ENCODE results near the gene AXIN1. TPM values are rescaled to one million over a fixed set of nuclear protein-coding genes. Genes with fewer than 3 reads are reported as not detected.

Gene AXIN1
- total RNA-seq, 1 donor, result 35.8 TPM

DNA sequence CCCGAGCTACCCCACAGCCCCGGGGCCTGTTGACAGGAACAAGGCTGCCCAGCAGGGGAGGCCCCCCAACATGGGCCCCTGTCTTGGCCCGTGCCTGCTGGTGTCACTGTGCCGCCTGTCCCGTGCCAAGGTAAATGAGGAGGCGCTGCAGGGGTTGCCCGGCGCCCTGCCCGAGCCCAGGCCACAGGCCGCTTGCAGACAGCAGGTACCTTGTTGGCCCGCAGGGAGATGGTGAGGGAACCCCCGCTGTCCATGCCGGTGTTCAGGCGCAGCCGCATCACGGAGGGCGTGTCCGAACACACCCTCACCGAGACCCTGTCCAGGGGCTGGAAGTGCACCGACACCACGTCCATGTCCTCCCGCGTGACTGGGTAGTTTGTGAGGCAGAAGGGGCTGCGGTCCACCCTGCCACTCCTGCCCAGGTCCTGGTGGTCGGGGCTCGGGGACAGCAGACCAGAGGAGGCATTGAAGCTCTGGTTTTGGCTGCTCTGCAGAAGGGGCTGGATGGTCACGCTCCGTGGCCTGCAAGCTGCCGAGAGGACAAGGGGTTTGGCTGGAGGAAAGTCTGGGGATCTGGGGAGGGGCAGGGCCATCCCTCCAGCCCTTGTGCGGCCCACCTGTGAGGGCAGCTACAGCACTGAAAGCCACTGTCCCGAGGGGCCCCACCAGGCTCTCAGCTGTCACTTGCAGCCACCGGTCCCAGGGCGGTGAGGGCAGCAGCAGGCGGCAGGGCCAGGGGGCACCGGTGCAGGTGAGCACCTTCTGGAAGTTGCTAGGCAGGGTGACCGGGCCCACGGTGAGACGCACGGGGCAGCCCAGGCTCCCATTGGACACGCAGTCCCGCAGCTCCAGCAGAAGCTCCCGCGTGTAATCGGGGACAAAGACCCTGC is 23.6 kb upstream of the AXIN1 start:
- H3K4me3 ChIP-seq (ENCODE audit: low read length), result no peak overlapping the region
- peaks cover 21% of the 10 kb centered on the region for H3K4me1 ChIP-seq (ENCODE audit: insufficient read depth, low read length)
- H3K9me3 ChIP-seq (ENCODE audit: low read depth, low read length), result no peaks in the 10 kb centered on the region
- no peaks in the 10 kb centered on the region for H3K27me3 ChIP-seq (ENCODE audit: insufficient read depth, low read length)

- Histone ChIP-seq H3K4me1 (ENCODE audit: insufficient read depth, low read length) (peaks cover 19% of the 10 kb centered on the region), H3K9me3 (ENCODE audit: low read depth, low read length) (no peaks in the 10 kb centered on the region), H3K4me3 (ENCODE audit: low read length) (no peak overlapping the region), H3K27me3 (ENCODE audit: insufficient read depth, low read length) (no peaks in the 10 kb centered on the region)
Measured at GRCh38 chr16:375212-375611, 22.7 kb upstream of the AXIN1 start.

GRCh38 chr16:374616-374926 is 22.0 kb upstream of the AXIN1 start:
- no peaks in the 10 kb centered on the region for H3K27me3 ChIP-seq (ENCODE audit: insufficient read depth, low read length)
- no peak overlapping the region for H3K4me3 ChIP-seq (ENCODE audit: low read length)
- H3K9me3 ChIP-seq (ENCODE audit: low read depth, low read length), result no peaks in the 10 kb centered on the region
- peaks cover 18% of the 10 kb centered on the region for H3K4me1 ChIP-seq (ENCODE audit: insufficient read depth, low read length)

DNA sequence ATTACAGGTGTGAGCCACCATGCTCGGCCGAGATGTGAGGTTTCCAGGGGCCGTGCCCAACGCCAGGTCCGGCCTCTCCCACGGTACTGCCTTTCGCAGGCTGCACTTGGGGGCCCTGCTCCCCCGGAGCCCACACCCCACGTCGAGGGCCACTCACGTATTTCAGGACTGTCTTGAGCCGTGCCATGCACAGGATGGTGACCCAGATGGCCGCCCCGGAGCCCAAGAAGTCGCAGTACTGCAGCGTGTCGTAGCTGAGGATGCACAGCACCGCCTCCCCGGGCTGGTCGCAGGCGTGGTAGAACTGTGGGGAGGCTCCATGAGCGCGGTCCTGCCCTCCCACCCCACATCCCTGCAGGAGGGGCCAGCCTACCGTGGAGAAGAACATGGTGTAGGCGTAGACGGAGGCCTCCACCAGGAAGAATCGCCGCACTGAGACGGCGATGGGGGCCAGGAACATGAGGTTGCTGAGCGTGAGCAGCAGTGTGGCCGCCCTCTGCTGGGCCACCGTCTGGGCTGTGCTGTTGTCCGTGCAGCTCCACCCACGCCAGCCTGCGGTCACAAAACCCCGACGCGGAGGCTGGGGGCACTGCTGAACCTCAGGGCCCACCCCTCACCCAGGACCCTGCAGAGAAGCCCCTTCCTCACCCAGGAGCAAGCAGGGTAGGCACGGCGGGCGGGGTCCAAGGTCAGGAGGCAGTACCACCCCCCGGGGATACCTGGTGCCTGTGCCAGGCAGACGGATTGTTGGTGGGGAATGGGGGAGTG is 21.5 kb upstream of the AXIN1 start:
- no peaks in the 10 kb centered on the region for H3K27me3 ChIP-seq (ENCODE audit: insufficient read depth, low read length)
- no peak overlapping the region for H3K4me3 ChIP-seq (ENCODE audit: low read length)
- H3K9me3 ChIP-seq (ENCODE audit: low read depth, low read length), result no peaks in the 10 kb centered on the region
- H3K4me1 ChIP-seq (ENCODE audit: insufficient read depth, low read length), result peaks cover 16% of the 10 kb centered on the region

DNA sequence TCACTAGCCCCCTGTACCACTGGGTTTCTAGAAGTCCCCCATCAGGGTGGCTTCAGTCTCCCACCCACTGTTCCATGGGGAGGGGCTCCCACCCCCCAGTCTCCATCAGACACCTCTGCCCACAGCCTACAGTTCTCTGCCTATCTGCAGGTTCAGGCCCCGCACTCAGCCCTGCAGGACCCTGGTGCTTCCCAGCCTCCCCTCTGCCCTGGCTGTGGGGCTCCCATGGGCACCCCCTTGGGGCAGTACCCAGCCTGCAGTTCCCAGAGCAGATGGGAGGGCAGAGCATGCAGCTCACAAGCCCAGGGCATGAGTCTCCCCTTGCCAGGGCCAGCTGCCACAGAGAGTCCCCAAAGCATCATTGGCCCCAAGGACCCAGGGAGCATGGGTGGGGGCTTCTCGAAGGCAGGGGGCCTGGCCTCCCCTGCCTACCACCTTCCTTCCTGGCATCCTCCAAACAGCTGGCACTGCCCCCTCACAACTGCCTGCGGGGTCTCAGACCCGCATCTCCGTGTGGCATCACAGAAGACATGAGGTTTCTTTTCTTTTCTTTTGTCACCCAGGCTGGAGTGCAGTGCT is 20.6 kb upstream of the AXIN1 start:
- H3K4me3 ChIP-seq (ENCODE audit: low read length), result no peak overlapping the region
- no peaks in the 10 kb centered on the region for H3K27me3 ChIP-seq (ENCODE audit: insufficient read depth, low read length)
- H3K4me1 ChIP-seq (ENCODE audit: insufficient read depth, low read length), result peaks cover 16% of the 10 kb centered on the region
- H3K9me3 ChIP-seq (ENCODE audit: low read depth, low read length), result no peaks in the 10 kb centered on the region

GRCh38 chr16:372302-372983 is 19.9 kb upstream of the AXIN1 start:
- Histone ChIP-seq H3K27me3 (ENCODE audit: insufficient read depth, low read length) (no peaks in the 10 kb centered on the region), H3K4me1 (ENCODE audit: insufficient read depth, low read length) (peaks cover 16% of the 10 kb centered on the region), H3K9me3 (ENCODE audit: low read depth, low read length) (no peaks in the 10 kb centered on the region), H3K4me3 (ENCODE audit: low read length) (no peak overlapping the region)

GRCh38 chr16:371515-372301 is 19.2 kb upstream of the AXIN1 start:
- no peaks in the 10 kb centered on the region for H3K27me3 ChIP-seq (ENCODE audit: insufficient read depth, low read length)
- no peak overlapping the region for H3K4me3 ChIP-seq (ENCODE audit: low read length)
- H3K4me1 ChIP-seq (ENCODE audit: insufficient read depth, low read length), result peaks cover 16% of the 10 kb centered on the region
- no peaks in the 10 kb centered on the region for H3K9me3 ChIP-seq (ENCODE audit: low read depth, low read length)

DNA sequence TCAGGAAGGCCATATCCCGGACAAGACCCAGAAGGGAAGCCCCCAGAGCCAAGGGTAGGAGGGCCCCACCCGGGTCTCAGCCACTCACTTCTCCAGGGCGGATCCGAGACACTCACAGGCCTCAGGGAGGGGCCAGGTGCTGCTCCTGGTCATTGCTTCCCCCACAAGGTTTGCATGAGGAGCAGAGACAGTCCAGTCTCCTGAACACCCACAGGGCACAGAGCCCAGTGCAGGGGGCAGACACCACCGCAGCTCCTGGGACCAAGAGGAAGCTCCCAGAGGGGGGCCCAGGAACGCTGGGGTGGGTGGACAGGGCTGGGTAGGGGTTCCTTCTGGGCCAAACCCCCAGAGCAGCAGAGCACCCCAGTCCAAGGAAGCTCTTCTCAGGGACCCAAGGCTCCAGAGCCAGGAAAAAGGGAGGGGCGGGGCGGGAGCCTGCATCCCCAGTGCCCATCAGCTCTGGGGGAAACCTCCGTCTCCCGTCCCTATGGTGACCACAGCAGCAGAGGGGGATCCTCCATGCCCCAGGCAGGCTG is 18.5 kb upstream of the AXIN1 start:
- Histone ChIP-seq H3K27me3 (ENCODE audit: insufficient read depth, low read length) (no peaks in the 10 kb centered on the region), H3K4me1 (ENCODE audit: insufficient read depth, low read length) (peaks cover 16% of the 10 kb centered on the region), H3K4me3 (ENCODE audit: low read length) (no peak overlapping the region), H3K9me3 (ENCODE audit: low read depth, low read length) (no peaks in the 10 kb centered on the region)

- Histone ChIP-seq H3K4me1 (ENCODE audit: insufficient read depth, low read length) (peaks cover 16% of the 10 kb centered on the region), H3K9me3 (ENCODE audit: low read depth, low read length) (no peaks in the 10 kb centered on the region), H3K4me3 (ENCODE audit: low read length) (no peak within 1 kb of the TSS), H3K27me3 (ENCODE audit: insufficient read depth, low read length) (no peaks in the 10 kb centered on the region)
Measured at GRCh38 chr16:370443-370842, 17.9 kb upstream of the AXIN1 start, which contains the start of gene MRPL28. TSS of gene MRPL28 (minus strand) at chr16:370538. CDS start at chr16:370218, 320 bp downstream.

GRCh38 chr16:369866-370436 is 17.4 kb upstream of the AXIN1 start:
- Histone ChIP-seq H3K9me3 (ENCODE audit: low read depth, low read length) (no peaks in the 10 kb centered on the region), H3K4me1 (ENCODE audit: insufficient read depth, low read length) (peaks cover 16% of the 10 kb centered on the region), H3K27me3 (ENCODE audit: insufficient read depth, low read length) (no peaks in the 10 kb centered on the region), H3K4me3 (ENCODE audit: low read length) (no peak overlapping the region)

DNA sequence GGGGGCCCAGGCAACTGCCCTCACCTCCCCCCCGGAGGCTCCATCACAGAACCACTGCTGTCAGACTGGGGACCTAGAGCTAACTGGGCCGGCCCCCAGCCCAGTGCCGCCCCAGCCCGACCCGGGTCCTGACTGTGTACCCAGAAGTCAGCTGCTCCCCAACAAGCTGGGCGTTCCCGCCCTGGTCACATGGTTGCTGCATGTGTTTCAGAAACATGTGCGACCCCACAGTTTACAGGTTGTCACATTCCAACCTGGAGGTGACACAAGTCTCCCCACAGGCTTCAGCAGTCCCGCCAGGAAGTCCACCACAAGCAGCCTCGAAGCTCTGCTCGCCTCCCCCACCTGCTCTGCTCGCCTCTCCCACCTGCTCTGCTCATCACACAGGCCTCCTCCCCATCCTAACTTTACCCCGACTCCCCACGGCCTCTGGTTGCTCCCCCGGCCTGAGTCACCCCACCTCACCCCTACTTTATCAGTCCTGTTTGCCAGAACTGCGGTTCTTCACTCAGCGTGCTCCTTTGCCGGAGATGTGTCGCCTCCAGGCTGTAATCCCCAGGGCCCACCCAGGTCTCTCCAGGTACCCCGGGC is 16.8 kb upstream of the AXIN1 start:
- no peak overlapping the region for H3K4me3 ChIP-seq (ENCODE audit: low read length)

GRCh38 chr16:368388-369158 is 16.1 kb upstream of the AXIN1 start:
- Histone ChIP-seq H3K4me1 (ENCODE audit: insufficient read depth, low read length) (peaks cover 16% of the 10 kb centered on the region), H3K9me3 (ENCODE audit: low read depth, low read length) (no peaks in the 10 kb centered on the region), H3K4me3 (ENCODE audit: low read length) (no peak overlapping the region), H3K27me3 (ENCODE audit: insufficient read depth, low read length) (no peaks in the 10 kb centered on the region)

More for the DNA sequence above, 16.8 kb upstream of the AXIN1 start:
- H3K27me3 ChIP-seq (ENCODE audit: insufficient read depth, low read length), result no peaks in the 10 kb centered on the region
- peaks cover 16% of the 10 kb centered on the region for H3K4me1 ChIP-seq (ENCODE audit: insufficient read depth, low read length)
- H3K9me3 ChIP-seq (ENCODE audit: low read depth, low read length), result no peaks in the 10 kb centered on the region

- no peaks in the 10 kb centered on the region for H3K27me3 ChIP-seq (ENCODE audit: insufficient read depth, low read length)
- peaks cover 18% of the 10 kb centered on the region for H3K4me1 ChIP-seq (ENCODE audit: insufficient read depth, low read length)
- no peaks in the 10 kb centered on the region for H3K9me3 ChIP-seq (ENCODE audit: low read depth, low read length)
- H3K4me3 ChIP-seq (ENCODE audit: low read length), result no peak overlapping the region
Measured at GRCh38 chr16:367333-367903, 14.9 kb upstream of the AXIN1 start.
